Endodermal cell (in vitro differentiated cells): ENCODE data around the gene PLN. TPM values are rescaled to one million over a fixed set of nuclear protein-coding genes. Genes with fewer than 3 reads are reported as not detected.

Experiments
- DNase-seq: peaks from one replicate; pipeline ENCODE4 v3.0.0-alpha.2; 2017
- H3K27ac ChIP-seq: 2 replicates; pipeline ENCODE4 v1.5.1; 2013; ENCODE audit warnings: mild to moderate bottlenecking, low read depth, low read length, moderate library complexity
- H3K27me3 ChIP-seq: 2 replicates; pipeline ENCODE4 v1.6.1; 2013; ENCODE audit warnings: mild to moderate bottlenecking, low read length, moderate library complexity; ENCODE audit not compliant: insufficient read depth, control insufficient read depth, poor library complexity, severe bottlenecking
- H3K36me3 ChIP-seq: 2 replicates; pipeline ENCODE4 v1.7.0; 2013; ENCODE audit warnings: mild to moderate bottlenecking, low read length, moderate library complexity; ENCODE audit not compliant: control insufficient read depth, insufficient read depth
- H3K4me1 ChIP-seq: one replicate; pipeline ENCODE4 v1.7.0; 2013; ENCODE audit warnings: low read length; ENCODE audit not compliant: control insufficient read depth, insufficient read depth
- H3K4me3 ChIP-seq: 2 replicates; pipeline ENCODE4 v1.5.1; 2013; ENCODE audit warnings: mild to moderate bottlenecking, low read length, moderate library complexity
- H3K9ac ChIP-seq: 2 replicates; pipeline ENCODE4 v1.6.1; 2013; ENCODE audit warnings: mild to moderate bottlenecking, low read length, moderate library complexity; ENCODE audit not compliant: poor library complexity, severe bottlenecking; ENCODE audit errors: extremely low read depth
- H3K9me3 ChIP-seq: 2 replicates; pipeline ENCODE4 v1.6.1; 2013; ENCODE audit warnings: mild to moderate bottlenecking, low read length, moderate library complexity; ENCODE audit not compliant: control insufficient read depth
- H3K27ac Mint-ChIP-seq: 2 replicates; pipeline ENCODE4 v1.8.0; 2020; ENCODE audit warnings: mixed read lengths
- H3K27me3 Mint-ChIP-seq: 2 replicates; pipeline ENCODE4 v1.8.0; 2021; ENCODE audit warnings: mild to moderate bottlenecking, mixed read lengths; ENCODE audit not compliant: insufficient read depth
- H3K36me3 Mint-ChIP-seq: 2 replicates; pipeline ENCODE4 v1.8.0; 2020; ENCODE audit warnings: low read depth, mixed read lengths
- H3K4me1 Mint-ChIP-seq: 2 replicates; pipeline ENCODE4 v1.8.0; 2020; ENCODE audit warnings: mixed read lengths
- H3K4me3 Mint-ChIP-seq: 2 replicates; pipeline ENCODE4 v1.8.0; 2020; ENCODE audit warnings: mild to moderate bottlenecking, moderate library complexity, mixed read lengths
- H3K9me3 Mint-ChIP-seq: 2 replicates; pipeline ENCODE4 v1.8.0; 2020; ENCODE audit warnings: mild to moderate bottlenecking, mixed read lengths
- WGBS, 2 experiments: methylation state at CpG; one replicate each; pipeline versions ENCODE4 v1.1.5 to v1.1.7; 2013; ENCODE audit warnings: missing lambda C conversion rate in 2 of 2, mixed read lengths in 1 of 2; ENCODE audit not compliant: insufficient coverage in 1 of 2, insufficient read length in 1 of 2; 5-methylcytosine and 5-hydroxymethylcytosine counted together
- total RNA-seq, 2 donors: library from RNA; stranded (reverse); fragmentation: NEBNext Ultra II Directional in 1 of 2; extraction: Animal tissue kit (Norgen Biotek cat#: 25700) in 1 of 2; gene quantifications; 2 replicates in 1 of 2; 3 replicates in 1 of 2; pipeline ENCODE4 v1.2.1, GENCODE V29; 2021
- TF ChIP-seq, protein P1 (sequence below): fragments of 200-600 bp; sonication (generic); conservative IDR thresholded peaks from 2 replicates; pipeline ENCODE4 v1.5.0; 2021; ENCODE audit warnings: antibody characterized with exemption, mild to moderate bottlenecking

PLN gene
- total RNA-seq, 2 donors from 2014 or later, result not detected

DNA sequence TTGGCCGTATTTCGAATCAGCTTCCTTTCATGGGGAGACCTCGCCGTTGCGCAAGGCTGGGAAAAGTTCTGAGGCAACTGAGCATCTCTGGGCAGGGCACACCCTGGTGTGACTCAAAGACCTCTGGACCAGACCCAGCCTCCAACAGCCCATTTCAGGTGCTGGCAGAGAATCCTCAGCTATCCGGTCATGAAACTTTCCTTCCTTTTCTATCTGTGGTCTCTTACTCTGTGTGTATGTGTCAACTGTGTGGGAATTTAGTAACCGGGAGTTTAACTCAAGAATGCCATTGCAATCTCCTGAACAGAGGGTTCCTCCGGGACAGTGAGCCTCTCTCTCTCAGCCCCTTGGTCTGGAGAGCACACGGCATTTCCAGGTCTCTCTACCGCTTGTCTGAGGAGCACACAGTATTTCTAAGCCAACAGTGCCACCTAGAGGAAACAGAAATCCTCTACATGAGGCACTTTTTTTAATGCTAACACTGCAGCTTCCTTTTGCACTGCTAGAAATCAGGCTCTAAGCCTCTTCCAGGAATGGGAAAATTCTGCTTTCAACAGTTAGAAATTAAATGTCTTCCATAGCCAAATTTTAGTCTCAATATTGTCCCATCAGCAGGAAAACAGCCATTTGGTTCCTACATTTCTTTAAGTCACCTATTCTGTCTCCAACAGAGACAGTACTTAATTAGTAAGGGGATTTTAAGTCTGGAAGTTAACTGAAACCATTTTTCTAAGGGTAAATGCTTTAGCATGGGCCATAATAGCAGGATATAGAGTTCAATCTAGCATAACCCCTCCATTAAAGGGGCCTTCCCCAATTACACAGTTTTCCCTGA is 32.7 kb downstream of the PLN start:
- H3K4me3 ChIP-seq, result peak overlapping the region; percentile 29
- peaks cover 41% of the 10 kb centered on the region for H3K9me3 Mint-ChIP-seq
- 68 to 71% methylated on average over 7 to 10 of the region's 10 CpGs for WGBS, 2 experiments
- peaks cover 8% of the 10 kb centered on the region for H3K4me1 ChIP-seq
- H3K27me3 ChIP-seq, result no peaks in the 10 kb centered on the region
- no peaks in the 10 kb centered on the region for H3K36me3 ChIP-seq
- no peaks in the 10 kb centered on the region for H3K27me3 Mint-ChIP-seq
- H3K4me1 Mint-ChIP-seq, result peaks cover 14% of the 10 kb centered on the region
- H3K9me3 ChIP-seq, result peaks cover 47% of the 10 kb centered on the region
- H3K4me3 Mint-ChIP-seq, result no peak overlapping the region
- peak; percentile 78 for DNase-seq
- no peak overlapping the region for H3K27ac ChIP-seq
- TF ChIP-seq, protein P1, sequence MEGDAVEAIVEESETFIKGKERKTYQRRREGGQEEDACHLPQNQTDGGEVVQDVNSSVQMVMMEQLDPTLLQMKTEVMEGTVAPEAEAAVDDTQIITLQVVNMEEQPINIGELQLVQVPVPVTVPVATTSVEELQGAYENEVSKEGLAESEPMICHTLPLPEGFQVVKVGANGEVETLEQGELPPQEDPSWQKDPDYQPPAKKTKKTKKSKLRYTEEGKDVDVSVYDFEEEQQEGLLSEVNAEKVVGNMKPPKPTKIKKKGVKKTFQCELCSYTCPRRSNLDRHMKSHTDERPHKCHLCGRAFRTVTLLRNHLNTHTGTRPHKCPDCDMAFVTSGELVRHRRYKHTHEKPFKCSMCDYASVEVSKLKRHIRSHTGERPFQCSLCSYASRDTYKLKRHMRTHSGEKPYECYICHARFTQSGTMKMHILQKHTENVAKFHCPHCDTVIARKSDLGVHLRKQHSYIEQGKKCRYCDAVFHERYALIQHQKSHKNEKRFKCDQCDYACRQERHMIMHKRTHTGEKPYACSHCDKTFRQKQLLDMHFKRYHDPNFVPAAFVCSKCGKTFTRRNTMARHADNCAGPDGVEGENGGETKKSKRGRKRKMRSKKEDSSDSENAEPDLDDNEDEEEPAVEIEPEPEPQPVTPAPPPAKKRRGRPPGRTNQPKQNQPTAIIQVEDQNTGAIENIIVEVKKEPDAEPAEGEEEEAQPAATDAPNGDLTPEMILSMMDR, result peak; percentile 89
- H3K9ac ChIP-seq, result no peak overlapping the region
- H3K36me3 Mint-ChIP-seq, result peaks cover 13% of the 10 kb centered on the region
- peak overlapping the region; percentile 41 for H3K27ac Mint-ChIP-seq

DNA sequence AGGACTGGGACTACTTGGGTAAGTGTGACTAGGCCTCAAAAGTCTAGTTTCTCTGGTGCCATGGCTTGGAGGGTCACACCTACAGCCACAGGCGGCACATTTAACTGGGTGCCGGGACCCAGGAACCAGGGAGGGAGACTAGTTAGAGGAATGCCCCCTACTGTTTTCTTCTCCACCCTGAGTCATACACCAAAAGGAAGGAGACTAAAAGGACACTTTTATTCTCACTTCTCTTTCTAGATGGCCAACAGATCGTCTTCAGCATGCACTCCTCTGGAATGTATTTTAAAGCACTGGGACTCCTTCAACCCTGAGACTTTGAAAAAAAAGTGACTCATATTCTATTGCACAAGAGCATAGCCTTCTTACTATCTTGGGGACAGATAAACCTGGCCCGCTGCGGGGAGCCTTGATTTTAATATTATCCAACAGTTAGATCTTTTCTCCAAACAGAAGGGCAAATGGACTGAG is 33.4 kb downstream of the PLN start:
- Histone ChIP-seq H3K9ac (no peak overlapping the region), H3K4me3 (peak overlapping the region; percentile 35), H3K9me3 (peaks cover 40% of the 10 kb centered on the region), H3K4me1 (peaks cover 8% of the 10 kb centered on the region), H3K36me3 (no peaks in the 10 kb centered on the region), H3K27me3 (no peaks in the 10 kb centered on the region), H3K27ac (no peak overlapping the region)
- no peak for DNase-seq
- peaks cover 14% of the 10 kb centered on the region for H3K4me1 Mint-ChIP-seq
- no peaks in the 10 kb centered on the region for H3K27me3 Mint-ChIP-seq
- 82 to 91% methylated on average over 3 to 5 of the region's 5 CpGs for whole genome bisulfite sequencing, 2 experiments
- peak overlapping the region; percentile 41 for H3K27ac Mint-ChIP-seq
- TF ChIP-seq, protein P1, result no peak
- peaks cover 9% of the 10 kb centered on the region for H3K36me3 Mint-ChIP-seq
- H3K9me3 Mint-ChIP-seq, result peaks cover 34% of the 10 kb centered on the region
- H3K4me3 Mint-ChIP-seq, result no peak overlapping the region

DNA sequence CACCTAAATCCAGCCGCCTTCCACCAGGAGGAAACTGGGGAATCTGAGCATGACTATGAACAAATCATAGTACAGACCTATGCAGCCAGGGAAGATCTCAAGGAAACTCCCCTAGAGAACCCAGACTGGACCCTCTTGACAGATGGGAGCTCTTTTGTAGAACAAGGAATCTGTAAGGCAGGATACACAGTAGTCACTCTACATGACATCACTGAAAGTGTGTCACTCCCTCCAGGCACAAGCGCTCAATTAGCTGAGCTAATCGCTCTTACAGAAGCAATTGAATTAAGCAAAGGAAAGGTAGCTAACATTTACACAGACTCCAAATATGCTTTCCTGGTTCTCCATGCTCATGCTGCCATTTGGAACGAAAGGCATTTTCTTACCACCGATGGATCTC is 36.8 kb downstream of the PLN start:
- Histone ChIP-seq H3K27ac (no peak overlapping the region), H3K36me3 (no peaks in the 10 kb centered on the region), H3K4me1 (peaks cover 8% of the 10 kb centered on the region), H3K9me3 (peaks cover 6% of the 10 kb centered on the region), H3K4me3 (no peak overlapping the region), H3K27me3 (no peaks in the 10 kb centered on the region), H3K9ac (no peak overlapping the region)
- H3K27me3 Mint-ChIP-seq, result no peaks in the 10 kb centered on the region
- H3K27ac Mint-ChIP-seq, result no peak overlapping the region
- 94 to 97% methylated on average over 2 to 5 of the region's 5 CpGs for WGBS, 2 experiments
- DNase-seq, result no peak
- TF ChIP-seq, protein P1, result no peak
- H3K36me3 Mint-ChIP-seq, result no peaks in the 10 kb centered on the region
- H3K4me3 Mint-ChIP-seq, result no peak overlapping the region
- H3K4me1 Mint-ChIP-seq, result peaks cover 16% of the 10 kb centered on the region
- H3K9me3 Mint-ChIP-seq, result peaks cover 4% of the 10 kb centered on the region
